HL-60/S4 (cell line): ENCODE data around the gene NKAIN2.
"Not testable (repeated sequence)": the region's sequence is repeated elsewhere in the genome, so short reads cannot be mapped to it uniquely, and the experiment has no call there.

Experiments used
- in situ Hi-C: fragments of 300-500 bp; cut with MboI; formaldehyde crosslinking; loops from 2 replicates; pipeline ENCODE4 v1.14.3; 2022; ENCODE audit warnings: low sequenced_read_pairs

Gene NKAIN2

DNA sequence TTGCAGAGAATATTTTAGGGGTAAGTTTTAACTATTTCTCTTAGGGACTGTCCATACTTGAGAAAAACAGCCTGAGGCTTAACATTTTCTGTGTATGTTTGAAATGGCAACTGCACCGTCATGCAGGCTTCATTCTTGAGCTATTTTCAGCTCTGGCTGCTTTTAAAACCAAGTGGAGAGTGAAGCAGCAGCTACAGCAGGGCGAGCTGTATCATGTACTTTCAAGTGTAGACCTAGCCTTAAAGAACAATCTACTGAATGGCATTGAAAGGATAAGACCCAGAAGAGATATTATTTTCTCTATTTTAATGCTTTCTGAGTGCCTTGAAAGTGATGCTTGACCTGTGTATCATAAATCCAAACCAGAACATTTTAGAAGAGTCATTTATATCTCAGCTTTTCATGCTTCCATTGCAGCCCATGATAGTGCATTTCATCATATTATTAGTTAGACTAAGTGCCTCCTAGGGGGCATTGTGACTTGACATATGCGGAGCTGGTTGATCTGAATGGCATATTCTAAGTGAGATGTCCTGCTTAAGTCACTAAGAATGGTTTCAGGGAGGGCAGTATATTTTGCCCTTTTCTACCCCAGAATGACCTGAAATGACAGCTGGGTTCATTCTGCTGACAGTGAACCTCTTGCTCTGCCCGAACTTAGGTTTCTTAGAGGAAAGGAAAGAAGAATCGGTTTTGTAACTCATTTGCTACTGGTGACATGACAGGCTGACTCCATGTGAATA lies 85.3 kb downstream of the NKAIN2 start:
- in situ Hi-C loops = no loop called here

DNA sequence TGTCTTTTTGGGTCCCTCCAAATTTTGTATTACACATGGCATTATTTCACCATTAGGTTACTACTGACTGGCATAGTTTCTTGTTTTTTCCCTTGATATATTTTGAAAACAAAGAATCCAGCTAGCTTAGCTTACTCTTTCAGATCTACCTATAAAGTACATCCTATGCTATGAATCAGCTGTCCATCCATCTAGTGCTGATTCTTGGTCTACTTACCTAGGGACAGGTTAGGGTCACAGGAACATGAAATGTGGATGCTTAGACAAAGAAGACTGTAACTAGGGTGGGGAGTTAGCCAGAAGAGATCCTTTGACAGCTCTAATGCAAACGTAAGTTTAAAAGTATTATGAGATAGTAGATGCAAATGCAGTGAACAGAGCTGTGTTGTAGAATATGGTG lies 91.7 kb downstream of the NKAIN2 start:
- in situ Hi-C loops = no loop called here

DNA sequence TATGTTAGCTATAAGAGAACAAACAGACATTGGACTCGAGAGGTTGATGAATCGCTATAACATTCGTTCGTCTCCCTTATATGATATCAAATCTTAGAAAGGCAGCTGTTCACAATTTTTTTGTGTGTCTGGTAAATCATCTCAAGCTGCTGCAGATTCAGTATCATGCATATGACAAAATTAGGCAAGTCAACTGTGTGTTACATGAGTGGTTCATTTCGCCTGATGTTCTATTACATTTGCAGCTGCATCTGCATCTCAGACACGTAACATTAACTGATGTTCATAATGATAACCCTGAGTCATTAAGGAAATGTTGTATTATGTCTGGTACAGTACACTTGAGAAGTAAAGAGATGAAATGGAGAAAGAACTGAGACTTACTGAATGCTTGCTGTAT lies 92.1 kb downstream of the NKAIN2 start:
- in situ Hi-C loops = no loop called here

DNA sequence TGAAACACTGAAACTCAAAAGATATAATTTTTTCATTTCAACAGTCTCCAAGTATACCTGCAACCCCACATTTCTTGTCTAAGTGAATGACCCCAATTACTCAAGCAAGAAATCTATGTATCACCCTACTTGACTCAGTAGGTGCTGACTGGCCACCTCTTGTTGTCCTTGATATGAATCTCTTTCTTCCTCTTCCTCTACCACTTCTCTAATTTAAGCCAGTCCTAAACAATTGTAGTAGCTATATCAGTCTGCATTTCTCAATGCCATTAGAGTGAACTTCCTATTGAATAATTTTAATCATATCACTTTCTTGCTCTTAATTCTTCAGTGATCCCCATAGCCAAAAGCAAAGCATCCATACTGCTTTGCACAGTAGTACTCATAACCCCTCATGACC lies 93.2 kb downstream of the NKAIN2 start:
- in situ Hi-C loops = no loop called here

DNA sequence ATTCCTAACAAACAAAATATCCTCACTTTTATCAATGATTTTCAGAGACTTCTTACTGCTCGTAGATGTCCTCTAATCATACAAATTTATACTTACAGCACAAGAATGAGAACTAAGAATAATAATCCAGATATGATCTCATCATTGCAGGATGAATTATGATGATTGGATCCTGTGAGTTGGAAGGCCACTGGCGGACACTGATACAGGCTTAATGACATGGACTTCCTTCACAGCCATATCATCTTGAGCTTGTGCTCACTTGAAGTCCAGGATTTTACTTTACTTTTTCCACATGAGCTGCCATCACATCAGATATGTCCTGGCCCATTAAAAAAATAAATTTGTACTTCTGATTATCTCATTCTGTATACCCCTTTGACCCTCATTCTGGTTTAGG lies 94.3 kb downstream of the NKAIN2 start:
- in situ Hi-C loops = no loop called here

DNA sequence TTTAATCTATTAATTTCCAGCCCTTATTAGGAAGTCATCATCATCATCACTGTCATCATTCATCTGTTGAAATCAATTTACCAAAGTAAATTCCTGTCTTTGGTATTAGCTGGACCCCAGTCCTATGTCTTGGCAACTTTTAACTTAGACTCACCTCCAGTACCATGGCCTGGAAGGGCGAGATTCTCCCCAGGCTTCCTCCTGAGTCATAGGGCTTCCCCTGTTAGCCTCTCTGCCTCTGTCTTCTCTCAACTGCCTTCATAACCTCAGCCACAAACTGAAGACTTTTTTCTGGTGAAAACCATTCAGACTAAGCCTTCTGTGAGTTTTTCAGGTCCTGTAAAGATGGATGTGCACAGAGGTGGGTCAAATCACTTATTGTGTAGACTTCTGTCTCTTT lies 95.0 kb downstream of the NKAIN2 start:
- in situ Hi-C loops = no loop called here

DNA sequence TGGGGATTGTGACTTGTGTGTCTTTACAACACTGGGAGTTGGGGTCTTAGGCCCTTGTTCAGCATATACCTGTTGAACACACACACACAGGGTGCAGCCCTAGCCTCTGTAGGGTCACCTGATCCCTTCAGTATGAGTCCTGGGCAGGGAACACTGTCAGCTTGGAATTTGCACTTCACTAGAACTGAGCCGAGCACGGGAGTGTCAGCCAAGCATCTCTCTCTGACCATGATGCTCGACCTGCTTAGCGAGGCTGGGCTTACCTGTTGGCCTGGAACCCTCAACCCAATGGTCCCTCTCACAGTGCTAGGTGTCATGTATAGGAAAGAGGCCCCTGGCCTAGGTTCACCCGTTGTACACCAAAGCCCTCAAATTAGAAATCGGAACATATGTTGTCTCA lies 96.1 kb downstream of the NKAIN2 start:
- in situ Hi-C loops = no loop called here

DNA sequence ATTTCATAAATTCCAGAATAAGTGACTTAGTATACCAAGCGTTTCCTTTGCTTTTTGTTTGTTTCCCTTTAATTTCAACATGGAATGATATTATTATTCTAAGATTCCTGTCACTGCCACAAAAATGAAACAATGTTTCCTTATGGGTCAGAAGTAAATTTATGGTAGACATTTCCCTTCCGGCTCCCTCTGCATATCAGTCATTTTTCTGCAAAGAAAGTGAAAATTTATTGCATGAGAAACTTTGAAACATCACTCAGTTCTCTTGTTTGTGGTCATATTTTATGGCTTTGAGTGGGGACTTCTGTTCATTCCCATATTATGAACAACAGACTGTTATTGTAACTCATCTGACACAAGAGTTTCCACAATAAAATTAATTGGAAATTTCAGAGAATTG lies 97.8 kb downstream of the NKAIN2 start:
- in situ Hi-C loops = no loop called here

DNA sequence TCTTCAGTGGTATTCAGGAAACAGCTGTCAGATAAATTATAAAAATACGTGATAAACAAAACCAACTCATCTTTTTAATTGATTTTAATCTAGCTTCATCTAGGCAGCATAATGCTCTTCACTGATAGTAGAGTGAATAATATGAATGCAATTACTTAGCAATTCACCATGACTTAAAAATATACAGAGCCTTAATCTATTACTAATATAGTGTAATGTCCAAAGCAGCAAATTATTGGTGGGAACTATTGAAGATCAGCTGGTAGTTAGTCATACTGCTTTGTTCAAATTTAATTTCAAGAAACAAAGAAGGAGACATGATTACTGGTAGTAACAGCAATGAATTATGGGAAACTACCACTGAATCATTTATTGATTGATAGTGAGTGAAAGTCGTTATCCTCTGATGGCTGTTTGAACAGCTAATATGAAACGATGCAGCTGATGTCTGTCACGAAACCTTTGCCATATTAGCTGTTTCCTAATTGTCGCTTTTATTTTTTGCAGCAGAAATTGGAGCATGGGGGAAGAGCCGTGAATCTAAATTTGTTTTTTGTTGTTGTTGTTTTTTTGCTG lies 99.2 kb downstream of the NKAIN2 start:
- in situ Hi-C loops = no loop called here

DNA sequence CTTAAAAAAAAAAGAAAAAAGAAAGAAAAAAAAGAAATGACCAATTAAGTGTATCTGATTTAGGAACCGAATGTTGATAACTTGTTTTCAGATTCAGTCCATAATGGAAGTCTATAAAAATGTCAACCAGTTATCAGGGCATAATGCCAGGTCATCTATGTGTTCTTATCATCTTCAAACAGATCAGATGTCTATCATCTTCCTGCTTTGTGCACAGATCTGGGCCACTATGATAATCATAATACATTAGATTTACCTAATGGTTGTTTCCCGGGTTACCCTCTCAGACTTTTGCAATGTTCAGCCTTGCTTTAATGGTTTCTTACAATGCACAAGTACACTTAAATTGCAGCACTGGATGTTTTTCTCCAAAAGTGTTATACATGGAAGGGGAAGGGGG lies 100.6 kb downstream of the NKAIN2 start:
- in situ Hi-C loops = no loop called here

DNA sequence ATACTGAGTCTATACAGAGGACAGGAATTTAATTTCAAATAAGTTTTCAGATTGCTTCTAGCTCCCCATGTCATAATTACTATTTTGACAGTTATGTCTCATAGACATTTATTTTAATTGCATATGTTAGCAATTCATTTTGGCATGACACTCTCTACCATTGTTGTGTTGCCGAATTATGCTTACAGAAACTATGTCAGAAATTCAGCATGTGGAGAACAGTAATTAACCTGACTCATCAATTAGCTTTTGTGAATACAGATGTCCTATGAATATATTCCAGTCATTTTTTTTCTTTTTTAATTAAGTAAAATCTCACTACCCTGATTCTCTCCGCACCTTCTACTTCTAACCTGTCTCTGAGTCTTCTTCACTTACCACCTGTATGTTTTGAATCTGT lies 105.1 kb downstream of the NKAIN2 start:
- in situ Hi-C loops = no loop called here

DNA sequence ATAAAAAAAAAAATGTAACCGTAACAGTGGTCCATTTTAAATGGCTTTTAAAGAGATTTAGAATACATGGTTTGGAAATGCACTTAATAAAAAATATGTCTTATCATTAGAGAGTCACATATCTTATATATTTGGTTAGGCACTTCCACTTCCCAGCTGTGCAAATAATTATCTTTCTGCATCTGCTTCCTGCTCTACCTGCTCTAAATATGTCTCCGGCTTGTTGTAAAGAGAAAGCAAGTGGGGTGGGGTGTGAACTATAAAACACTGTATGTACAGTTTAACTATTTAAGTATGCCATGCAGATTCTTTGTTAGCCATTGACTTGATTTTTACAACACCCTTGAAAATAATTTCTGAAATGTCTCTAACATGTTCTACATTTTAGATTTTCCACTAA lies 106.3 kb downstream of the NKAIN2 start:
- in situ Hi-C loops = no loop called here

DNA sequence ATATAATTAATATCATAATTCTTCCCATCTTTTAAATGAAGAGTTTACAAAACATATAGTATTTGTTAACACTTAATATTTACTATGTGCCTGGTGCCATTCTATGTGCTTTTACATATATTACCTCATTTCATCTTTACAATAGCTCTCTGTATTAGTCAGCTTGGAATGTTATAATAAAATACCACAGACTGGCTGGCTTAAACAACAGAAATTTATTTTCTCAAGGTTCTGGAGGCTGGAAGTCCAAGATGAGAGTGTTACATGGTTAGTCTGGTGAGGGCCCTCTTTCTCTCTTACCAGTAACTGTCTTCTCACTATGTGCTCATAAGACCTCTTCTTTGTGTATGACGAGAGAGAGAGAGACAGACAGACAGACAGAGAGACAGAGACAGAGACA lies 110.2 kb downstream of the NKAIN2 start:
- in situ Hi-C loops = no loop called here

DNA sequence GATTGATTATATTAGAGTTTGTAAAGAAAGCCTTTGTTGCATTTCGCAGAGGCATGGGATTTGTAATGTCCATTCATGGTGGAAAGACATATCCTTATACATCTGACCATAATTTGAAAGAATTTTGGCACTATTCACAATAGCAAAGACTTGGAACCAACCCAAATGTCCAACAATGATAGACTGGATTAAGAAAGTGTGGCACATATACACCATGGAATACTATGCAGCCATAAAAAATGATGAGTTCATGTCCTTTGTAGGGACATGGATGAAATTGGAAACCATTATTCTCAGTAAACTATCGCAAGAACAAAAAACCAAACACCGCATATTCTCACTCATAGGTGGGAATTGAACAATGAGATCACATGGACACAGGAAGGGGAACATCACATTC lies 119.7 kb downstream of the NKAIN2 start:
- in situ Hi-C loops = not testable (repeated sequence)

DNA sequence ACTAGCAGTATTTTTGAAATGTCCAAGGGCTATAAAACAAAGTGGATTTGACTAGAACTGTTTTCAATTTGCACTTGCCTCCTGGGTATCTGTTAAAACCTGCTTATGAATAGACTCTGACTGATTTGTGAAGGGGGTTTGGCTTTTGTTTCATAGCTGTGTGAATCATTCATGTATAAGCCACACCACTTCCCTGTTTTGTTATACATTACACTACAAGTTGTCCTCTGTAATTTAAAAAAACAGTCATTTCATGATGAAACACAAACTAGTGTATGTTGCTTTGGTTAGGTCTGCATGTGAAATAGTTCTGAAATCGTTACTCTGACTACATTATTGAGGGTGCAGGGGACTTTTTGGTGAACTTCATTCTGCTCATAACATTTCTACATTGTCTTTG lies 121.7 kb downstream of the NKAIN2 start:
- in situ Hi-C loops = no loop called here

DNA sequence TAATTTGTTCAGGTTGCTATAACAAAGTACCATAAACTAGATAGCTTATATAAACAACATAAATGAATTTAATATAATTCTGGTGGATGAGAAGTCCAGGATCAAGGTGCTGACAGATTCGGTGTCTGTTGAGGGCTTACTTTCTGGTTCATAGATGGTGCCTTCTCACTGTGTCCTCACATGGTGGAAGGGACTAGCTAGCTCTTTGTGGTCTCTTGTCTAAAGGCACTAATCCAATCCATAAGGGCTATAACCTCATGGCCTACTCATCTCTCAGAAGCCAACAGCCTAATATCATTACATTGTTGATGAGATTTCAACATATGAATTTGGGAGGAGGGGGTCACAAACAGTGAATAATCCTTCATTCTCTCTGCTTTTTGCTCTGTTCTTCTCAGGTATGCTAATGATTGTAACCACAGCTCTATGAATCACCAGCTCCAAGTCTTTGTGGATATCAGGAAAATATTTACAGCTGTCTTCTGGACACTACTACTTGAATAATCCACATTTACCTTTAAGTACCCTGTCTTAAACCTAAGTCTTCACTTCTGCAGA lies 122.3 kb downstream of the NKAIN2 start:
- in situ Hi-C loops = no loop called here

DNA sequence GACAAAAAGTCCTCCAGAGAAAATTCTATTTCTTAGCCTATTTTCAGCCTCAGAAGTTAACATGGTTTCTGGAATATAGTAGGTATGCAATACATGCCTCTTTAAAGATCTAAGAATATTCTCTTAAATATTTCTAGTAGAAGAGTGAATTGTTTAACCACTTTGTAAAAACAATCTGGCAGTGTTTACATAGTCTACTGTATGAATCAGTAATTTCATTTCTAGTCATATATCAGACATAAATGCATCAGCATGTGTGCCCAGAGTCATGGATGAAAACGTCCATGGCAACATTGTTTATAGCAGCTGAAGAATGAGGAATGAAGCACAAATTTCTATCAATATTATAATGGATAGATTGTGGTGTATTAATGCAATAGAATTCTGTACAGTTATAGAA lies 124.9 kb downstream of the NKAIN2 start:
- in situ Hi-C loops = no loop called here

DNA sequence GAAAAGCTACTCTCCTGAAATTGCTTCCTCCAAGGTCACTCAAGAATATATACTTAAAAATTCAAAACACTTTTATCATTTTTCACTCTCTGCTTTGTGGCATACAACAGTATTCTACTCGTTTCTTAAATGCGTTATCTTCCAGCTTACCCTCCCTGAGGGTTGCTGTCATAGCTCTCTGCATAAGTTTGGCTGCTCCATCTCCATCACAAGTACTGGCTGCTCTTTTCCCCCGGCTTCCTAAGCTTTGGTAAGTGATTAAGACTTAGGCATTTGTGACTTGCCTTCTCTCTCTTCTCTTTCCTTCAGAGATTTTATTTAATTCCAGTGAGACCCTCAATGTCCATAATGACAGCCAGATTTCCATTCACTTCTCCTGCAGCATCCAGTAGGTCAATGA lies 128.3 kb downstream of the NKAIN2 start:
- in situ Hi-C loops = no loop called here

DNA sequence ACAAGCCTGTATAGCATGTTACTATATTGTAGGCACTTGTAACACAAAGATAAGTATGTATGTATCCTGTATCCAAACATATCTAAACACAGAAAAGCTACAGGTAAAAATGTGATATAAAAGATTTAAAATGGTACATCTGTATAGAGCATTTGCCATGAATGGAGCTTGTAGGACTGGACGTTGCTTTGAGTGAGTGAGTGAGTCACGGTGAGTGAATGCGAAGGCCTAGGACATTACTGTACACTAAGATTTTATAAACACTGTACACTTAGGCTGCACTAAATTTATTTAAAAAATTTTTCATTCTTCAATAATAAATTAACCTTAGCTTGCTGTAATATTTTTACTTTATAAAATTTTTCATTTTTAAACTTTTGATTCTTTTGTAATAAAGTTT lies 136.9 kb downstream of the NKAIN2 start:
- in situ Hi-C loops = no loop called here

DNA sequence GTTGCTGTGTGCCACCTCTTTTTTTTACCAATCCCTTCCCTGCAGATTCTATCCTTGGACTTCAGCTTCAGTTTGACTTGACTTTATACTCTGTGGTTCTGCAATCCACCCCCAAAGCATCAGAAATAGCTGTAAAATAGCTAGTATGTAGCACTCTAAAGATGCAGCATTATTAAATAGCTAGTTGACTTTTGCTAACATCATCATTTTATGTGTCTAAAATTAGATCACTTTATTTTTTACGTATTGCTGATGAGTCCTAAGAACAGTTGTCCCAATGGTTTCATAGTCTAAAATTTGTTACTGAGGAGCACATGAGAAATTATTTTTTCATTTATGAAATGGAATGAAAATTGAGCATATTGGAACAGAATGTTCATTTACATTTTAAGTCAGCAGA lies 138.2 kb downstream of the NKAIN2 start:
- in situ Hi-C loops = no loop called here

DNA sequence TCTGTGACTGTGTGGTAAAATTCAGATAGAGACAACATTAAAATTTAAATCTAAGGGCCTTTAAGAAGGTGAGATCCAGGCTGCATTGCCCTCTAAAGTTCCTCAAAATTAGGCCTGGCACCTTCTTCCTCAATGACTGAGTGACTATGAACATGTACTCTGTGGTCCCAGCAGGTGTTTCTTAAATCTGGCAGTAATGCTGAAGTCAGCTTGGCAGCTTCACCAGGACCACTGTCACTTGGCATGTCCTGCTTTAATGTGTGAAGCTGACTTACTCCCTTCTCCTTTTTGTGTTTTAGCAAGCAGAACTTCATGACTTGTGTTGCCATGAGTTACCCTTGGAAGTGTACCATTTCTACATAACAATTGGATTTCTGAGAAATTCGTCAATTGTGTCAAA lies 141.7 kb downstream of the NKAIN2 start:
- in situ Hi-C loops = no loop called here

DNA sequence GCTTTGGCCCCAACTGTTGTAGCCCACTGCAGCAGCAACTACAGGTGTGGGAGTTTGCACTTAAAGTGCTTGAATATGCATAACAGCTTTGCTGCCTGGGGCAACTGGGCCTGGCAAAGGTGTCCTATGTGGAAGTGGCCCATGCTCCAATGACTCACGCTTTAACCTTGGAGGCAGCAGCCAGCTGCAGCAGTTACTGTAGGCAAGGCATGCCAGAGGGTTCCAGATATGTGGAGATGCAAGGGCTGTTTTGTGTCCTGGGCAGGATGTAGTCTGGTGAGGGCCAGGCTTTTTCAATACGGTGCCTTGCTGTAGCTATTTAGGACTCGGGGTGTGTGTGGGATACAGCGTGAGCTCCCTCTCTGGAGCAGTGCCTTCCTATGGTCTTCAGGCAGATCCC lies 150.3 kb downstream of the NKAIN2 start:
- in situ Hi-C loops = no loop called here
